ENCODE measurements around the gene PCGF1. TPM values are rescaled to one million over a fixed set of nuclear protein-coding genes. Genes with fewer than 3 reads are reported as not detected.

Gene PCGF1
- total and polyA plus RNA-seq, 2 of the 13 experiments (the other 11 are each of a cell fraction or from before 2014, with no cell fraction given) = 20.4 to 22.6 TPM

DNA sequence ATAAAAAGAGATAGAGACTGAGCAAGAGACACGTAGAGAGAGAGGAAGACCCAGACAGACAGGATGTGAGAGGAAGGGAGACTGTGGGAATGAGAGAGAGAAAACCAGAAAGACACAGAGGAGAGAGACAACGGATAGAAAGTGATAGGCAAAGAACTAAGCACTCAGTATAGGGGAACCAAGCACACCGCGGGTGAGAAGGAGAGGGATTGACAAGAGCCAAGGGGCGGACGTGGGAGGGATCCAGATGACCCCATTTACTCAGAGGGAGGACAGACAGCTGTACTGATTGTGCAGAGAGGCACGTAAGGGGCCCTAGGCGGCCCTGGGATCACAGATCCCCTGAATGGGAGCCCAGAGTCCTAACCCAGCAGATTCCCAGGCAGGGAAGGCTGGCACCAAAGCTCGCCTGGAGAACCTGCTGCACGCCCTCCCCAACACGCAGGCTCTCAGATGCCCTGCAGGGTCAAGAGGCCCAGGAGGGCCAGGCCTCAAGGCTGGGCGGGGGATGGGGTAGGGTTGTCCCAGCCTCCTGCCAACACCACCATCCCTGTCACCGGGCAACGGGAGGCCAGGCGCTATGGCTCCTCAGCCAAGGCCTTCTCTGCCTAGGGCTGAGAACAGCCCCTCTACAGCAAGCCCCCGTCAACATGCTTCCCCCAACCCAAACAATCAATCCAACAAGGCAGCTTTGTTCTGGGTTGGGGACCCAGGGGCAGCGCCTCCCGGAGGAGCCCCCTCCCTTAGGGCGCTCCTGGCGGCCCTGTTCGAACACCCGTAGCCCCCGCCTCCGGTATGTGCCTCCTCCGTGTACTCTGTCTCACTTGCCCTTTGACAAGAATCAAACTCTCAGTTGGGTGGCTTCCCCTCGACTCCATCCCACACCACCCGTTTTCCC is 45.7 kb upstream of the PCGF1 start (continued):
- TF ChIP-seq FOXP1 (IDR thresholded peaks at IDR 0.05) (no peak), FOXP1 (CRISPR knock-in tag; IDR thresholded peaks at IDR 0.05) (peak; percentile 11; the same call in 1 of the 2 replicates), NKX3-1 (CRISPR knock-in tag; IDR thresholded peaks at IDR 0.05) (no peak), ZSCAN31 (CRISPR knock-in tag; IDR thresholded peaks at IDR 0.05; ENCODE audit: low read depth) (no peak)

DNA sequence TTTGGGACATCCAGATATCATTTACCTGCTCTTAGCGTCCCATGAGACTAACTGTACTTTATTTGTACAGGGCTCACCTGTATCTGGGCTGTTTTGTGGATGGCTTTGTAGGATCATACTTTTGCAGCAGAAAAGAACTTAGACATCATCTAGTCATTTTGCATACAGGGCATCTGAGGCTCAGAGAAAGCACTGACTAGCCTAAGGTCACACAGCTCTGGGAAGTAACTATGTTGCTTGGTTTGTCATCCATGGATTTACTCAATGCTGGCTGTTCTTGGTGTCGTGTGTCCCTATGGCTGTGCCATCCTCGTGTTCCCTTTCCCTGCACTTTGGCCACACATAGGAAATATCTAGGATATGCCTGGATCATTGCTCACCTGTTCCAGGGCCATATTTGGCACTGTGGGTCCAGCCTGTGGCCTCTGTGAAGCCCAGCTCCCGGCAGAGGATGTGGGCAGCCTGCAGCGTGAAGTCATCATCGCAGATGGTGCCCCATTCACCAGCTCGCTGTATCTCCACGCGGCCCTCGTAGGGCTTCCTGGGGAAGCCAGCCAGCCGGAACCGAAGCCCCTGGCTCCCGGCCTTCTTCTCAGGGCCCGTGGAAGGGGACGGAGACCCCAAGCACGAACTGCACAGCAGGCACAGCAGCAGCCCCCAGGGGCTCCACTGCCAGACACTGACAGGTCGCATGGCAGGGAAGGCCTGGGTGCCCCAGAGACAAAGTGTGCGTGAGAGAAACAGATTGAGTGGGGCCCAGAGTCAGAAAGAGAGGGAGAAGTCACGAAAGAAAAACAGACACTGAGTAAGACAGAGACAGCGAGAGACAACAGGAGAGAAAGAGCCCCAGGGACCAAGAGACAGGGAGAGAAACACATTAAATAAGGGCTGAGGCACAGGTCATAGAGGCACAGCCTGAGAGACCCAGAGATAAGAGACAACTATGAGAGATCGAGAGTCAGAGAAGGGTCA is 44.7 kb upstream of the PCGF1 start:
- in situ Hi-C loops (cut with HindIII; ENCODE audit: extremely low pct_ligation_motif_present, low pct_unique_long_range_greater_than_20kb) = no loop called here
- ATAC-seq (no peak), FAIRE-seq (no peak), DNase-seq (ENCODE audit: low spot score) (no peak)
- WGBS (ENCODE audit: low lambda C conversion rate) = 63% methylated on average over 19 of the region's 21 CpGs
- peaks cover 2 to 21% of the 10 kb centered on the region in 2 experiments; a peak in 2 of 5 replicates for H3K27me3 ChIP-seq (ENCODE audit: control insufficient read depth in 1 of 2, insufficient read depth in 2 of 2, low read length in 2 of 2)
- no peak for TF ChIP-seq EP300 (IDR thresholded peaks at IDR 0.05; ENCODE audit: low read depth in 2 of 2, low read length in 2 of 2)
- TF ChIP-seq EP300 (CRISPR knock-in tag; IDR thresholded peaks at IDR 0.05; ENCODE audit: borderline replicate concordance) = no peak
- TF ChIP-seq ZNF501 (CRISPR knock-in tag; IDR thresholded peaks at IDR 0.05) = 0 out of 2 replicates have a peak, but pooled peaks have one; percentile 27
- no peak for TF ChIP-seq AHR (CRISPR knock-in tag; IDR thresholded peaks at IDR 0.05)
- TF ChIP-seq SPEN (CRISPR knock-in tag; IDR thresholded peaks at IDR 0.05; ENCODE audit: low read depth) = 0 out of 2 replicates have a peak, but pooled peaks have one; percentile 12
- TF ChIP-seq ZBTB21 (CRISPR knock-in tag; IDR thresholded peaks at IDR 0.05) = no peak
- no peak for TF ChIP-seq PLSCR1 (CRISPR knock-in tag; IDR thresholded peaks at IDR 0.05; ENCODE audit: borderline replicate concordance)
- TF ChIP-seq RBFOX2 (IDR thresholded peaks at IDR 0.05; ENCODE audit: low read depth, low read length) = no peak
- TF ChIP-seq BHLHE40 (IDR thresholded peaks at IDR 0.05; ENCODE audit: low read length) = no peak
- no peak for TF ChIP-seq NCOR1 (IDR thresholded peaks at IDR 0.05; ENCODE audit: borderline replicate concordance, low read length)
- peak; percentile 62 for TF ChIP-seq ZNF768 (CRISPR knock-in tag; IDR thresholded peaks at IDR 0.05)
- TF ChIP-seq ZNF567 (CRISPR knock-in tag; IDR thresholded peaks at IDR 0.05; ENCODE audit: borderline replicate concordance) = no peak
- no peak for TF ChIP-seq ZKSCAN8 (CRISPR knock-in tag; IDR thresholded peaks at IDR 0.05; ENCODE audit: borderline replicate concordance)
- TF ChIP-seq PRPF4 (IDR thresholded peaks at IDR 0.05; ENCODE audit: low read depth, low read length, poor library complexity, severe bottlenecking) = no peak
- H4K20me1 ChIP-seq (ENCODE audit: insufficient read depth, low read length) = no peaks in the 10 kb centered on the region
- no peaks in the 10 kb centered on the region for H3K9me3 ChIP-seq (ENCODE audit: low read length)
- ChIA-PET POLR2A (interaction anchor here (1.7 kb wide), 1 partner anchor 45 kb away, joined by 4 read pairs; the partner anchor contains the start of gene PCGF1), CTCF (ENCODE audit: low intra/inter-chr PET ratio, low total read pairs) (no interaction called here)
- intact Hi-C loops (cut with micrococcal nuclease; ENCODE audit: unreplicated experiment) = no loop called here
- H2AFZ ChIP-seq (ENCODE audit: low read length) = peak overlapping the region; percentile 31
- H3K4me3 ChIP-seq (replicated peaks in 1 of 3; ENCODE audit: insufficient read depth in 1 of 3, low read depth in 2 of 3, low read length in 3 of 3) = peak overlapping the region in 1 of 3 experiments; percentile 62; a peak in 2 of 6 replicates
- peaks cover 68% of the 10 kb centered on the region for H3K4me1 ChIP-seq (ENCODE audit: insufficient read depth, low read length)
- H3K79me2 ChIP-seq (ENCODE audit: insufficient read depth, low read length) = no peaks in the 10 kb centered on the region
- H3K4me2 ChIP-seq (ENCODE audit: low read depth, low read length) = peak overlapping the region; percentile 92
- no peak overlapping the region for H3K9ac ChIP-seq (ENCODE audit: insufficient read depth, low read depth, low read length)
- H3K27ac ChIP-seq (ENCODE audit: extremely low read length, insufficient read depth, low read length) = no peak overlapping the region
- no TSS peak for BruUV-seq (replicated peaks)
- H3K36me3 ChIP-seq (replicated peaks in 1 of 2; ENCODE audit: control insufficient read depth in 1 of 2, insufficient read depth in 2 of 2, low read length in 2 of 2) = no peaks in the 10 kb centered on the region
